ENCODE data around the gene DHFR. TPM values are rescaled to one million over a fixed set of nuclear protein-coding genes. Genes with fewer than 3 reads are reported as not detected.

Gene DHFR
- total and polyA plus RNA-seq, 2 donors (not counting 1 experiment from before 2014, with no cell fraction given), result 8.5 to 12.6 TPM

GRCh38 chr5:80607832-80608231, 47.0 kb downstream of the DHFR start:
- no peak for ATAC-seq (ENCODE audit: low read depth)
- ChIA-PET CTCF (no interaction called here), POLR2A (no interaction called here)
- DNase-seq, result no peak
- H3K27me3 Mint-ChIP-seq, result no peaks in the 10 kb centered on the region
- no peak for TF ChIP-seq EZH2 (IDR thresholded peaks at IDR 0.05; ENCODE audit: borderline replicate concordance, insufficient read depth, low read depth, low read length, poor library complexity, severe bottlenecking)
- TF ChIP-seq, protein P1, sequence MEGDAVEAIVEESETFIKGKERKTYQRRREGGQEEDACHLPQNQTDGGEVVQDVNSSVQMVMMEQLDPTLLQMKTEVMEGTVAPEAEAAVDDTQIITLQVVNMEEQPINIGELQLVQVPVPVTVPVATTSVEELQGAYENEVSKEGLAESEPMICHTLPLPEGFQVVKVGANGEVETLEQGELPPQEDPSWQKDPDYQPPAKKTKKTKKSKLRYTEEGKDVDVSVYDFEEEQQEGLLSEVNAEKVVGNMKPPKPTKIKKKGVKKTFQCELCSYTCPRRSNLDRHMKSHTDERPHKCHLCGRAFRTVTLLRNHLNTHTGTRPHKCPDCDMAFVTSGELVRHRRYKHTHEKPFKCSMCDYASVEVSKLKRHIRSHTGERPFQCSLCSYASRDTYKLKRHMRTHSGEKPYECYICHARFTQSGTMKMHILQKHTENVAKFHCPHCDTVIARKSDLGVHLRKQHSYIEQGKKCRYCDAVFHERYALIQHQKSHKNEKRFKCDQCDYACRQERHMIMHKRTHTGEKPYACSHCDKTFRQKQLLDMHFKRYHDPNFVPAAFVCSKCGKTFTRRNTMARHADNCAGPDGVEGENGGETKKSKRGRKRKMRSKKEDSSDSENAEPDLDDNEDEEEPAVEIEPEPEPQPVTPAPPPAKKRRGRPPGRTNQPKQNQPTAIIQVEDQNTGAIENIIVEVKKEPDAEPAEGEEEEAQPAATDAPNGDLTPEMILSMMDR (IDR thresholded peaks at IDR 0.05), result no peak
- H3K4me1 ChIP-seq (ENCODE audit: control insufficient read depth in 2 of 2, insufficient read depth in 2 of 2, low read length in 2 of 2), result no peaks in the 10 kb centered on the region
- H3K27ac ChIP-seq (ENCODE audit: low read length in 2 of 2), result no peak overlapping the region
- H3K27ac Mint-ChIP-seq, result no peak overlapping the region
- peaks cover 2% of the 10 kb centered on the region for H3K4me1 Mint-ChIP-seq
- peaks cover 10% of the 10 kb centered on the region for H3K9me3 Mint-ChIP-seq (ENCODE audit: insufficient read depth)
- H4K20me1 ChIP-seq (ENCODE audit: control insufficient read depth, insufficient read depth, low read length, poor library complexity, severe bottlenecking), result no peaks in the 10 kb centered on the region
- H2AFZ ChIP-seq (ENCODE audit: insufficient read depth, low read depth, low read length, poor library complexity, severe bottlenecking), result no peak overlapping the region
- H3K4me3 ChIP-seq (ENCODE audit: control extremely low read depth in 1 of 5, extremely low read depth in 1 of 5, insufficient read depth in 1 of 5, low read depth in 2 of 5, low read length in 4 of 5), result no peak overlapping the region
- no peak overlapping the region for H3K4me2 ChIP-seq (replicated peaks; ENCODE audit: low read depth, low read length, poor library complexity, severe bottlenecking)
- H3K9ac ChIP-seq (ENCODE audit: low read length), result no peak overlapping the region
- H3K27me3 ChIP-seq (replicated peaks in 1 of 4; ENCODE audit: control extremely low read depth in 1 of 4, control insufficient read depth in 3 of 4, insufficient read depth in 4 of 4, low read length in 3 of 4), result no peaks in the 10 kb centered on the region
- H3K4me3 Mint-ChIP-seq, result no peak overlapping the region
- intact Hi-C loops (cut with micrococcal nuclease), result no loop called here
- H3K79me2 ChIP-seq (ENCODE audit: control insufficient read depth, insufficient read depth, low read length), result no peaks in the 10 kb centered on the region
- H3K9me3 ChIP-seq (ENCODE audit: control extremely low read depth in 1 of 3, control insufficient read depth in 2 of 3, insufficient read depth in 1 of 3, low read length in 2 of 3), result peaks cover 0 to 3% (median 0%) of the 10 kb centered on the region in 3 donors
- H3K36me3 ChIP-seq (replicated peaks in 1 of 2; ENCODE audit: control extremely low read depth in 1 of 2, control insufficient read depth in 1 of 2, extremely low read depth in 1 of 2, insufficient read depth in 2 of 2, low read length in 1 of 2), result no peaks in the 10 kb centered on the region

DNA sequence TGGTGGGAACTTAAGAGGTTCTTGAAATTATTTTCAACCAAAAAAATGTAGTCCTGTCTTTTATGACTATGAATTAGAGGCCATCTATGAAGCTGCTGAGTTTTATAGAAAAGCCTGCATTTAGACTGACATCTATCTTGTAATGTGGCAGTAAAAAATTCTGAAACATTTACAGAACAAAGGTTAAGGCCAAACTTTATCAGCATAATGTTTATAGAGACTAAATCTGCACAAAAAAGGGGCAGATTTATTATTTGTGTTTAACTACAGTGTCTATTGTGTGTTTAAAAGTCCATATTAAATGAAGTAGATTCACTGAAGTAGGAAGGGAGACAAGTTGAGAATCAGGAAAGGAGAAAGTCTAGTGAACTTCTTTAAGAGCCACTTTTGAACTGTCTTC, 47.4 kb downstream of the DHFR start:
- CTCF ChIA-PET, result no interaction called here
- H3K4me1 Mint-ChIP-seq, result peaks cover 2% of the 10 kb centered on the region
- no peaks in the 10 kb centered on the region for H3K4me1 ChIP-seq (ENCODE audit: control insufficient read depth in 2 of 2, insufficient read depth in 2 of 2, low read length in 2 of 2)
- intact Hi-C loops (cut with micrococcal nuclease), result no loop called here
- H3K79me2 ChIP-seq (ENCODE audit: control insufficient read depth, insufficient read depth, low read length), result no peaks in the 10 kb centered on the region
- peaks cover 10% of the 10 kb centered on the region for H3K9me3 Mint-ChIP-seq (ENCODE audit: insufficient read depth)
- no peaks in the 10 kb centered on the region for H3K27me3 ChIP-seq (replicated peaks in 1 of 4; ENCODE audit: control extremely low read depth in 1 of 4, control insufficient read depth in 3 of 4, insufficient read depth in 4 of 4, low read length in 3 of 4)
- POLR2A ChIA-PET, result no interaction called here
- peaks cover 0 to 3% (median 0%) of the 10 kb centered on the region in 3 donors for H3K9me3 ChIP-seq (ENCODE audit: control extremely low read depth in 1 of 3, control insufficient read depth in 2 of 3, insufficient read depth in 1 of 3, low read length in 2 of 3)
- no peak for TF ChIP-seq EZH2 (IDR thresholded peaks at IDR 0.05; ENCODE audit: borderline replicate concordance, insufficient read depth, low read depth, low read length, poor library complexity, severe bottlenecking)
- TF ChIP-seq, protein P1 (IDR thresholded peaks at IDR 0.05), result no peak
- H4K20me1 ChIP-seq (ENCODE audit: control insufficient read depth, insufficient read depth, low read length, poor library complexity, severe bottlenecking), result no peaks in the 10 kb centered on the region
- no peak overlapping the region for H3K4me3 Mint-ChIP-seq
- ATAC-seq (ENCODE audit: low read depth) (no peak), DNase-seq (no peak)
- H3K9ac ChIP-seq (ENCODE audit: low read length), result no peak overlapping the region
- no peak overlapping the region for H2AFZ ChIP-seq (ENCODE audit: insufficient read depth, low read depth, low read length, poor library complexity, severe bottlenecking)
- no peak overlapping the region for H3K27ac Mint-ChIP-seq
- no peak overlapping the region for H3K4me2 ChIP-seq (replicated peaks; ENCODE audit: low read depth, low read length, poor library complexity, severe bottlenecking)
- no peak overlapping the region for H3K4me3 ChIP-seq (ENCODE audit: control extremely low read depth in 1 of 5, extremely low read depth in 1 of 5, insufficient read depth in 1 of 5, low read depth in 2 of 5, low read length in 4 of 5)
- H3K27ac ChIP-seq (ENCODE audit: low read length in 2 of 2), result no peak overlapping the region
- H3K27me3 Mint-ChIP-seq, result no peaks in the 10 kb centered on the region
- H3K36me3 ChIP-seq (replicated peaks in 1 of 2; ENCODE audit: control extremely low read depth in 1 of 2, control insufficient read depth in 1 of 2, extremely low read depth in 1 of 2, insufficient read depth in 2 of 2, low read length in 1 of 2), result no peaks in the 10 kb centered on the region

Measured in B cell (primary cell).